ENCODE data around the gene F13B.
"Not testable (repeated sequence)": the region's sequence is repeated elsewhere in the genome, so short reads cannot be mapped to it uniquely, and the experiment has no call there.

The F13B gene, protein sequence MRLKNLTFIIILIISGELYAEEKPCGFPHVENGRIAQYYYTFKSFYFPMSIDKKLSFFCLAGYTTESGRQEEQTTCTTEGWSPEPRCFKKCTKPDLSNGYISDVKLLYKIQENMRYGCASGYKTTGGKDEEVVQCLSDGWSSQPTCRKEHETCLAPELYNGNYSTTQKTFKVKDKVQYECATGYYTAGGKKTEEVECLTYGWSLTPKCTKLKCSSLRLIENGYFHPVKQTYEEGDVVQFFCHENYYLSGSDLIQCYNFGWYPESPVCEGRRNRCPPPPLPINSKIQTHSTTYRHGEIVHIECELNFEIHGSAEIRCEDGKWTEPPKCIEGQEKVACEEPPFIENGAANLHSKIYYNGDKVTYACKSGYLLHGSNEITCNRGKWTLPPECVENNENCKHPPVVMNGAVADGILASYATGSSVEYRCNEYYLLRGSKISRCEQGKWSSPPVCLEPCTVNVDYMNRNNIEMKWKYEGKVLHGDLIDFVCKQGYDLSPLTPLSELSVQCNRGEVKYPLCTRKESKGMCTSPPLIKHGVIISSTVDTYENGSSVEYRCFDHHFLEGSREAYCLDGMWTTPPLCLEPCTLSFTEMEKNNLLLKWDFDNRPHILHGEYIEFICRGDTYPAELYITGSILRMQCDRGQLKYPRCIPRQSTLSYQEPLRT

DNA sequence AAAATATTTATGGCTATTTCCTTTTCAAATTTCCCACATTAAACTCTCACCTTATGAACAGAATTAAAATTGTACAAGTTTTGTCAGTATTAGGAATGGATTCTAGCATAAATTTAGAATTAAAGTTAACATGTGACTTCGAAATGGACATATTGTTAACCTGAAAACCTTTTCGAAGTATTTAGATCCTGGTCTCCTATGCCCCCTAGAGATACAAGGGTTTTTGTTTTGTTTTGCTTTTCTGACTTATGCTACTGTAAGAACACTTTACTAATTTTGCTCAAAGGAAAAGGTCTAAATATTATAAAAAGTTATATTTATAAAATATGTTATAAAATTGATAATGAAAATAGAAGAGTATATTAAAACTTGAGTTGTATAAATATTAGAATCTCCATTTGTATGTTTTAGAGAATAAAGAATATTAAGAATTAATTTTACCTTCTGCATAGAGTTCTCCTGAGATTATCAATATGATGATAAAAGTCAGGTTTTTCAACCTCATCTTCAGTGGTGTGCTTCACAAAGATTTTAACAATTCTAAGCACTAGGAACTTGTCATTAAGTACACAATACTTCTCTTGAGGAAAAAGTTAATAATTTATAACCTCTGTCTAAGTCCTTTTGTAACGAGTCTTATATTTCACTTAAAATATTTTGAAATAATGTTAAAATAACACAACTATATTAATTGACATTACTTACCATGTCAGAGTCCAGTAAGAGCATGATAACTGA is at the start of gene F13B:
TSS of gene F13B (minus strand) at position 542 of the 738 bp plus-strand sequence. CDS start at position 505, 37 bp downstream.
- Histone ChIP-seq H3K27me3 (ENCODE audit: control insufficient read depth, insufficient read depth, low read length) (no peaks in the 10 kb centered on the region), H3K9me3 (ENCODE audit: control insufficient read depth, insufficient read depth, low read length) (no peaks in the 10 kb centered on the region), H3K9ac (ENCODE audit: low read depth, low read length) (no peak within 1 kb of the TSS), H3K36me3 (ENCODE audit: control insufficient read depth, insufficient read depth, low read length) (no peaks in the 10 kb centered on the region), H3K4me3 (ENCODE audit: low read depth, low read length) (no peak within 1 kb of the TSS), H3K4me1 (ENCODE audit: control insufficient read depth, insufficient read depth, low read length) (no peaks in the 10 kb centered on the region)

DNA sequence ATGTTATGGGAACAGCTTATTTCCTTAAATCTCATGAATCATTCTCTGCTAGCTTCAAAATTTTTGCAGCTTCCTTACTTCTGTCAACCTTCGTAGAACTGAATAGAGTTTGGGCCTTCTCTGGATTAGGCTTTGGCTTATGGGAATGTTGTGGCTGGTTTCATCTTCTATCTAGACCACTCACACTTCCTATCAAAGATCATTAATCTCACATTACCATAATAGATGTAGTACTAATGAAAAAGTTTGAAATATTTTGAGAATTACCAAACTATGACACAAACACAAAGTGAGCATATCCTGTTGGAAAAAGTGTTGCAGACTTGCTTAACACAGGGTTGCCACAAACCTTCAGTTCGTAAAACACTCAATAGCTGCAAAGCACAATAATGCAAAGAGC is 49.1 kb upstream of the F13B start:
- Histone ChIP-seq H3K36me3 (ENCODE audit: control insufficient read depth, insufficient read depth, low read length) (peaks cover 3% of the 10 kb centered on the region), H3K4me1 (ENCODE audit: control insufficient read depth, insufficient read depth, low read length) (no peaks in the 10 kb centered on the region), H3K9me3 (ENCODE audit: control insufficient read depth, insufficient read depth, low read length) (no peaks in the 10 kb centered on the region), H3K4me3 (ENCODE audit: low read depth, low read length) (no peak overlapping the region), H3K27me3 (ENCODE audit: control insufficient read depth, insufficient read depth, low read length) (no peaks in the 10 kb centered on the region), H3K9ac (ENCODE audit: low read depth, low read length) (no peak overlapping the region)

DNA sequence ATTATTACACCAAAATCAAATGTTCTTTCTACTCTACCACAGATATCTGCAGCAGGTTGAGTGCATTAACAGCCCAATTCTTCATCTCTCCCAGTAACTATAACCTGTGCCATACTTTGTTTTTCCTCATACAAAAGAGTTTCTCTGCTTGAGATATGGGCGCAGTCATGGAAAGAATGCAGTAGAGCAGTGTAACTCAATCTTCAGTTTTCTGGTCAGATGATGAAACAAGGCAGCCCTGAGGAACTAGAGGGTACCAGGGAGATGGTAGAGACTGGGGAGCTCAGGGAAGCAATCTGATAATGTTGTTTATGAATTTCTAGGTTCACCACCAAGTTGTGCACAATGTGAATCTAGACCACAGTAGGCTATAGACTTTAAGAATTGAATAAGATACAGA is 39.8 kb upstream of the F13B start:
- Histone ChIP-seq H3K4me3 (ENCODE audit: low read depth, low read length) (no peak overlapping the region), H3K9ac (ENCODE audit: low read depth, low read length) (no peak overlapping the region), H3K36me3 (ENCODE audit: control insufficient read depth, insufficient read depth, low read length) (peaks cover 10% of the 10 kb centered on the region), H3K4me1 (ENCODE audit: control insufficient read depth, insufficient read depth, low read length) (no peaks in the 10 kb centered on the region), H3K9me3 (ENCODE audit: control insufficient read depth, insufficient read depth, low read length) (peaks cover 8% of the 10 kb centered on the region), H3K27me3 (ENCODE audit: control insufficient read depth, insufficient read depth, low read length) (no peaks in the 10 kb centered on the region)

DNA sequence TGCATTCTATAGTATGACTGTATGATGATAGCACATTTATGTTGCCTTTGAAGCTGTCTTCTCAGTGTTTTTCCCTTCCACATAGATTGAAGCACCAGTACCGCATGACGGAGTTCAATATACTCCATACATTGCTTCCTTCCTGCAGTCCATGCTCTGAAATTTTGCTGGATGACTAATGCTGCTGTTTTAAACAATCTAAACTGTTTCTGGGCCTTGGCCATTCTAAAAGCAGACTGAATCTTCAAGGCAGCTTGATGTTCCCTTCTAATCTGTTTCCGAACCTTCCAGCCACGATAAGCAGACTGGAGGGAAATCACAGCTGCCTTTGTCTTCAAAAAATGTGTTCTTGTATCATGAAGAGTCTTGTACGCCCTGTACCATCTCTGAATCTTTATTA is 36.2 kb upstream of the F13B start:
- peaks cover 8% of the 10 kb centered on the region for H3K9me3 ChIP-seq (ENCODE audit: control insufficient read depth, insufficient read depth, low read length)
- H3K4me3 ChIP-seq (ENCODE audit: low read depth, low read length) = no peak overlapping the region
- no peaks in the 10 kb centered on the region for H3K27me3 ChIP-seq (ENCODE audit: control insufficient read depth, insufficient read depth, low read length)
- H3K36me3 ChIP-seq (ENCODE audit: control insufficient read depth, insufficient read depth, low read length) = peaks cover 10% of the 10 kb centered on the region
- H3K4me1 ChIP-seq (ENCODE audit: control insufficient read depth, insufficient read depth, low read length) = no peaks in the 10 kb centered on the region
- no peak overlapping the region for H3K9ac ChIP-seq (ENCODE audit: low read depth, low read length)

DNA sequence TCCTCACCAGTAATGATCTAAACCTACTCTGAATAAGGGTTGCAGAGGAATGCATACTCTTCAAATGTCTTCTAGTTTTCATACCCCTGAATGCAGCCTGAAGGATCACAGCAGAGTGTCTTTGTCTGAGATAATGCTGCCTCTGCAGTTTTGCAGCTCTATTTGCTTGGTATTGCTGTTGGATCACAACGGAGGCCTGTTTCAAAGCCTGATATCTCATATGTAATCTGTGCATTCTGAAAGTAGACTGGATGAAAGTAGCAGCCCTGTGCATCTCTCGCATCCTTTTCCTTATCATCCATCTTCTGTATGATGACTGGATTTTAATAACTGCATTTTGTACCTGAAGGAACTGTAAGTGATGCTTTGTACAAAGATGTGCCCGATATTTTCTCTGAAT is 34.9 kb upstream of the F13B start:
- H3K27me3 ChIP-seq (ENCODE audit: control insufficient read depth, insufficient read depth, low read length) = no peaks in the 10 kb centered on the region
- H3K36me3 ChIP-seq (ENCODE audit: control insufficient read depth, insufficient read depth, low read length) = peaks cover 10% of the 10 kb centered on the region
- H3K9me3 ChIP-seq (ENCODE audit: control insufficient read depth, insufficient read depth, low read length) = peaks cover 8% of the 10 kb centered on the region
- H3K9ac ChIP-seq (ENCODE audit: low read depth, low read length) = no peak overlapping the region
- no peak overlapping the region for H3K4me3 ChIP-seq (ENCODE audit: low read depth, low read length)
- no peaks in the 10 kb centered on the region for H3K4me1 ChIP-seq (ENCODE audit: control insufficient read depth, insufficient read depth, low read length)

DNA sequence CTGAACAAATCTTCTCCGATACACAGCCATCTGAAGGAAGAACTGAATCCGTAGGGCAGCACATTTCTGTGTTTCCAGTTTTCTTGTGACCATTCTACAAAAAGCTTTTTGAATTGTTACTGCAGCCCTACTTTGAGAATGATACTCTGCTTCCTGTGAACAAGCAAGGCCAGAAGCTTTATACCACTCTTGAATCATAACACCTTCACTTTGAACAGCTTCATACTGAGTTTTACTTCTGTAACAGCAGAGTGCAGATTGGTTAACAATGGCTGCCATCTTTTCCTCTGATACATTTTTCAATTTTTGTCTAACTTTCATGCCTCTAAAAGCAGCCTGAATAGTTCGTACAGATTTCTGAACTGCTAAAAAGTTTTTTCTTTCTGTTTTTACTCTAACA is 33.6 kb upstream of the F13B start:
- no peak overlapping the region for H3K4me3 ChIP-seq (ENCODE audit: low read depth, low read length)
- no peaks in the 10 kb centered on the region for H3K4me1 ChIP-seq (ENCODE audit: control insufficient read depth, insufficient read depth, low read length)
- H3K27me3 ChIP-seq (ENCODE audit: control insufficient read depth, insufficient read depth, low read length) = no peaks in the 10 kb centered on the region
- H3K9me3 ChIP-seq (ENCODE audit: control insufficient read depth, insufficient read depth, low read length) = peaks cover 8% of the 10 kb centered on the region
- H3K9ac ChIP-seq (ENCODE audit: low read depth, low read length) = no peak overlapping the region
- H3K36me3 ChIP-seq (ENCODE audit: control insufficient read depth, insufficient read depth, low read length) = peaks cover 4% of the 10 kb centered on the region

DNA sequence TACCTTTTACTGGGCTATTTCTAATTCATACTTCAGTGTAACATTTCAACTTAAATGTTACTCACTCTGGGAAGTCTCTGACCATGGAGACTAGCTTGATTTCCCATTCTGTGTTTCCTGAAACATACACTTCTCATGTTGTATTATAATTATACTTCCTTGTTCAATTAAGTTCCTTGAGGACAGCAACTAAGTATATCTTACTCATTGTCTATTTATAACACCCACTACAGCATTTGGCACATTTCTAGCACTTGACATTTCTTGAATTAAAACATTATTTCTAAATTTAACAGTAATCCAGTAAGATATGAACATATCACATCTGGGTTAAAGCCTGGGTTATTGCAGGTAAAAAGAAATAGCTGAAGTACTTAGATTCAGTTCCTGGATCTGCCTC is 32.4 kb upstream of the F13B start:
- Histone ChIP-seq H3K27me3 (ENCODE audit: control insufficient read depth, insufficient read depth, low read length) (no peaks in the 10 kb centered on the region), H3K36me3 (ENCODE audit: control insufficient read depth, insufficient read depth, low read length) (peaks cover 4% of the 10 kb centered on the region), H3K4me1 (ENCODE audit: control insufficient read depth, insufficient read depth, low read length) (no peaks in the 10 kb centered on the region), H3K9me3 (ENCODE audit: control insufficient read depth, insufficient read depth, low read length) (peaks cover 8% of the 10 kb centered on the region), H3K9ac (ENCODE audit: low read depth, low read length) (no peak overlapping the region), H3K4me3 (ENCODE audit: low read depth, low read length) (no peak overlapping the region)

DNA sequence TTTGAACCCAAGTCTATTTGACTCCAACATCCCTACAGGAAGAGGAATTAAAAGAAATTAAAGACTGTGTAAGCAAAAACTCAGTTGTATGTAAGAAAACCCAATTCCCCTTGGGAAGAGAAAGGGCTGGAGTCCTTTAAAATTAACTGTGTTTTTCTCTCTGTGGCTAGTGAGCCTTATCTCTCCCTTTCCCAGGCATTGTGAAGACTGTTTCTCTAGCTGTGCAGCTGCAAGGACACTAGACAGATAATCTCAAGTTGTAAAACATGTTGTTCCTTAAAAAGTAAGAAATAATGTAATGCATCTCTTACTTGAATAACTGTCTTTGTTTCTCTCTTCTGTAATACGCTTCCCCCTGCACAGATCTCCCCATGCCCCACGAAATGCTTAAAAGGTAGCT is 29.9 kb upstream of the F13B start:
- not testable (repeated sequence) for H3K36me3 ChIP-seq (ENCODE audit: control insufficient read depth, insufficient read depth, low read length); H3K4me1 ChIP-seq (ENCODE audit: control insufficient read depth, insufficient read depth, low read length); H3K4me3 ChIP-seq (ENCODE audit: low read depth, low read length); H3K27me3 ChIP-seq (ENCODE audit: control insufficient read depth, insufficient read depth, low read length); H3K9me3 ChIP-seq (ENCODE audit: control insufficient read depth, insufficient read depth, low read length); H3K9ac ChIP-seq (ENCODE audit: low read depth, low read length)

DNA sequence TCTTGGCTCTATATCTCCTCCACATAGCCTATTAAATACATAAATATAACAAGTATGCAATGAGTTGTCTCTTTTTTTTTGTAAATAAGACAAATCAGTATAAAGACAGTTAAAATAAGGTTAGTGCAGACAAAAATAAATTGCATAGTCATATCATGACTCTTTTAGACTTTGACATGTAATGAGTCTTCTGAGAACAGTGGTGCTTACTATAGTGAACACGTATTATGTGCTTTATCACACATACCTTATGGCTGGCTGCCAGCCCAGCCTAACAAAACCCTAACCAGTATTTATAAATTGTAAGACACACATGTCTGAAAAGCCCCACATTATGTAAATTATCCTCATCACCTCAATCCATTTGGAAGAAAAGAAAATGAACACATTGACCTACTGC is 29.1 kb upstream of the F13B start:
- H3K4me1 ChIP-seq (ENCODE audit: control insufficient read depth, insufficient read depth, low read length) = no peaks in the 10 kb centered on the region

DNA sequence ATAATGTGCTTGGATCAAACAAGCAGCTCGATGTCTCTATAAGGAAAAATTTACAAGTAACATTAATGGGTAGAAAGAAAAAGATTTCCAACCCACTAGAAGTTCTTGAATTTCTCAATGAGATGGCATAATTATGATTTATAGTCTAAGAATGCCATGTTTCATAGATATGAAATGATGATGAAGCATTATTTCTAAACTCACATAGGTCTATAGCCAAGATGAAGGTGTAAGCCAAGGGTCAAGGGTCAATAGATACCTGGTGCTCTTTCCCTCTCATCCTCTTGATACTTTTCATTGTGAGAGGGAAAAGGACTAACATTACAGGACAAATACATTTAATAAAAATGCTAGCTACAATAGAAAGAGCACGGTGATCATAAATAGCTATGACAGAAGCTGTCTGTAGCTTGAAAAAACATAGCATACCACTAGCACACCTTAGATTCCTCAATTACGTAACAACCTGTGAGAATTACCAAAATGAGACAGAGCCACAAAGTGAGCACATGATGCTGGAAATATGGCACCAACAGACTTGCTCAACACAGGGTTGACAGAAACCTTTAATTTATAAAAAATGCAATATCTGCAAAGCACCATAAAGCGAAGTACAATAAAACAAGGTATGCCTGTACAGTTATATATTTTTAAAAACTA is 26.3 kb upstream of the F13B start:
- Histone ChIP-seq H3K4me3 (ENCODE audit: low read depth, low read length) (no peak overlapping the region), H3K36me3 (ENCODE audit: control insufficient read depth, insufficient read depth, low read length) (peaks cover 4% of the 10 kb centered on the region), H3K27me3 (ENCODE audit: control insufficient read depth, insufficient read depth, low read length) (no peaks in the 10 kb centered on the region), H3K4me1 (ENCODE audit: control insufficient read depth, insufficient read depth, low read length) (no peaks in the 10 kb centered on the region), H3K9ac (ENCODE audit: low read depth, low read length) (no peak overlapping the region), H3K9me3 (ENCODE audit: control insufficient read depth, insufficient read depth, low read length) (no peaks in the 10 kb centered on the region)

More for the DNA sequence above, 29.1 kb upstream of the F13B start:
- Histone ChIP-seq H3K9me3 (ENCODE audit: control insufficient read depth, insufficient read depth, low read length) (no peaks in the 10 kb centered on the region), H3K9ac (ENCODE audit: low read depth, low read length) (no peak overlapping the region), H3K27me3 (ENCODE audit: control insufficient read depth, insufficient read depth, low read length) (no peaks in the 10 kb centered on the region), H3K36me3 (ENCODE audit: control insufficient read depth, insufficient read depth, low read length) (peaks cover 4% of the 10 kb centered on the region), H3K4me3 (ENCODE audit: low read depth, low read length) (no peak overlapping the region)

DNA sequence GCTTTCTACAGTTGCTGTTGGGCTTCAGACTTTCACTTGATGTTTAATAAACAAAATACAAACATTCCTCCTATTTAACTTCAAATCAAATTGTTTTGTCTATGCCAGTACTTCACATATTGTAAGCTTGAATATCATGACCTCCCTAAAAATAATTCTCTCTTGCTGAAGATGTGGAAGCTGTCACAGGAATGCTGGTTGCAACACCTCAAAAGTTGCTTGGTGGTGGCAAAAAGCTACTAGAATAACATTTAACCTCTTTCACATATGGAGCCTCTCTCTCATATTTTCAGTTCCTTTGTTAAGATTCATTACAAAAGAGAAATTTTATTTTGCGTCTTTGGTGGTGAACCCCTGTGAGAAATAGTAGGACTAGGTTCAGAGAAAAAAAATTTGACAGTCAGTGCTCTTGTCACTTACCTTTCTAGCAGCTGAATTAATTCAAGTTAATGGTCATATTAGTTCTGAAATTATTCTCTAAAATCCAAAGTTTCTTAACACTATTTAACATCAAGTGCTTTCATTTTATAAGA is 25.5 kb upstream of the F13B start:
- Histone ChIP-seq H3K4me1 (ENCODE audit: control insufficient read depth, insufficient read depth, low read length) (no peaks in the 10 kb centered on the region), H3K9ac (ENCODE audit: low read depth, low read length) (no peak overlapping the region), H3K36me3 (ENCODE audit: control insufficient read depth, insufficient read depth, low read length) (peaks cover 6% of the 10 kb centered on the region), H3K9me3 (ENCODE audit: control insufficient read depth, insufficient read depth, low read length) (no peaks in the 10 kb centered on the region), H3K27me3 (ENCODE audit: control insufficient read depth, insufficient read depth, low read length) (no peaks in the 10 kb centered on the region), H3K4me3 (ENCODE audit: low read depth, low read length) (no peak overlapping the region)

All from iPS-15b (cell line).